ENCODE results near the gene DNASE1L1.

Gene DNASE1L1

GRCh38 chrX:154409222-154409871 lies at the start of gene DNASE1L1:
Gene DNASE1L1 (minus strand): TSS chrX:154409254. CDS start chrX:154405568, 3,686 bp downstream.
- no peaks in the 10 kb centered on the region for H4K20me1 ChIP-seq (ENCODE audit: insufficient read depth, low read length)
- no peaks in the 10 kb centered on the region for H3K79me2 ChIP-seq (ENCODE audit: insufficient read depth, low read length)
- H3K9me2 ChIP-seq (ENCODE audit: low read depth, low read length): no peaks in the 10 kb centered on the region
- TF ChIP-seq CTCF (IDR thresholded peaks at IDR 0.05; ENCODE audit: low read length) (no peak), EZH2 (IDR thresholded peaks at IDR 0.05; ENCODE audit: borderline replicate concordance, low read length) (no peak)
- peak within 1 kb of the TSS; percentile 68 for H3K9ac ChIP-seq (ENCODE audit: low read length)
- no peaks in the 10 kb centered on the region for H3F3A ChIP-seq (ENCODE audit: insufficient read depth, low read length)
- H3K27me3 ChIP-seq (ENCODE audit: insufficient read depth, low read length): no peaks in the 10 kb centered on the region
- H3K27ac ChIP-seq (ENCODE audit: low read depth, low read length, poor library complexity, severe bottlenecking): peak within 1 kb of the TSS; percentile 86
- peak within 1 kb of the TSS; percentile 90 for H3K4me2 ChIP-seq (ENCODE audit: low read length)
- H3K36me3 ChIP-seq (ENCODE audit: insufficient read depth, low read length): no peaks in the 10 kb centered on the region
- peaks cover 32% of the 10 kb centered on the region for H3K4me1 ChIP-seq (ENCODE audit: insufficient read depth, low read length, severe bottlenecking)
- no peak within 1 kb of the TSS for H2AFZ ChIP-seq (ENCODE audit: low read length)
- H3K9me3 ChIP-seq (ENCODE audit: low read length): no peaks in the 10 kb centered on the region
- H3K4me3 ChIP-seq (ENCODE audit: low read depth, low read length, poor library complexity, severe bottlenecking): peak within 1 kb of the TSS; percentile 63

GRCh38 chrX:154458116-154458953 lies 49.3 kb upstream of the DNASE1L1 start, which contains the start of gene PLXNA3:
Gene PLXNA3 (plus strand): TSS chrX:154458281. CDS start chrX:154460184, 1,903 bp downstream.
- TF ChIP-seq EZH2 (IDR thresholded peaks at IDR 0.05; ENCODE audit: borderline replicate concordance, low read length): no peak
- no peak for TF ChIP-seq CTCF (IDR thresholded peaks at IDR 0.05; ENCODE audit: low read length)
- Histone ChIP-seq H3K27me3 (ENCODE audit: insufficient read depth, low read length) (no peaks in the 10 kb centered on the region), H3K9me2 (ENCODE audit: low read depth, low read length) (no peaks in the 10 kb centered on the region), H3K36me3 (ENCODE audit: insufficient read depth, low read length) (no peaks in the 10 kb centered on the region; the same call in 1 of the 2 replicates), H2AFZ (ENCODE audit: low read length) (no peak within 1 kb of the TSS), H3K27ac (ENCODE audit: low read depth, low read length, poor library complexity, severe bottlenecking) (no peak within 1 kb of the TSS), H3K4me2 (ENCODE audit: low read length) (peak within 1 kb of the TSS; percentile 74), H3F3A (ENCODE audit: insufficient read depth, low read length) (no peaks in the 10 kb centered on the region), H3K9ac (ENCODE audit: low read length) (peak within 1 kb of the TSS; percentile 61), H3K4me1 (ENCODE audit: insufficient read depth, low read length, severe bottlenecking) (peaks cover 5% of the 10 kb centered on the region), H3K4me3 (ENCODE audit: low read depth, low read length, poor library complexity, severe bottlenecking) (peak within 1 kb of the TSS; percentile 65), H3K9me3 (ENCODE audit: low read length) (no peaks in the 10 kb centered on the region), H3K79me2 (ENCODE audit: insufficient read depth, low read length) (no peaks in the 10 kb centered on the region), H4K20me1 (ENCODE audit: insufficient read depth, low read length) (no peaks in the 10 kb centered on the region)

GRCh38 chrX:154457491-154458115 lies 48.5 kb upstream of the DNASE1L1 start:
- Histone ChIP-seq H3F3A (ENCODE audit: insufficient read depth, low read length) (no peaks in the 10 kb centered on the region), H3K9ac (ENCODE audit: low read length) (peak overlapping the region; percentile 34; the same call in 1 of the 2 replicates), H3K27me3 (ENCODE audit: insufficient read depth, low read length) (no peaks in the 10 kb centered on the region), H3K9me3 (ENCODE audit: low read length) (no peaks in the 10 kb centered on the region), H3K36me3 (ENCODE audit: insufficient read depth, low read length) (no peaks in the 10 kb centered on the region; the same call in 1 of the 2 replicates), H2AFZ (ENCODE audit: low read length) (no peak overlapping the region), H3K4me3 (ENCODE audit: low read depth, low read length, poor library complexity, severe bottlenecking) (peak overlapping the region; percentile 65), H3K27ac (ENCODE audit: low read depth, low read length, poor library complexity, severe bottlenecking) (no peak overlapping the region), H3K9me2 (ENCODE audit: low read depth, low read length) (no peaks in the 10 kb centered on the region), H3K4me1 (ENCODE audit: insufficient read depth, low read length, severe bottlenecking) (peaks cover 5% of the 10 kb centered on the region), H3K79me2 (ENCODE audit: insufficient read depth, low read length) (no peaks in the 10 kb centered on the region), H4K20me1 (ENCODE audit: insufficient read depth, low read length) (no peaks in the 10 kb centered on the region), H3K4me2 (ENCODE audit: low read length) (peak overlapping the region; percentile 74)
- TF ChIP-seq CTCF (IDR thresholded peaks at IDR 0.05; ENCODE audit: low read length) (no peak), EZH2 (IDR thresholded peaks at IDR 0.05; ENCODE audit: borderline replicate concordance, low read length) (no peak)

Measured in OCI-LY1 (cell line).